GM12878 (cell line): ENCODE measurements around the gene ATP5ME. TPM values are rescaled to one million over a fixed set of nuclear protein-coding genes. Genes with fewer than 3 reads are reported as not detected.
A peak's percentile ranks its signal among the peaks of the same experiment; 100 is the strongest.
"Not testable (repeated sequence)": the region's sequence is repeated elsewhere in the genome, so short reads cannot be mapped to it uniquely, and the experiment has no call there.

Experiments used
- ATAC-seq: fragments of 200-7000 bp; cut with Tn5 transposase; 3 replicates; pipeline ENCODE4 v1.9.1; 2020; ENCODE audit warnings: mild to moderate bottlenecking, moderate library complexity
- BruUV-seq: library from RNA; stranded (reverse); fragments of 400-500 nt; replicated peaks from 2 replicates; lab custom pipeline; 2021; lab: Mats Ljungman, UMichigan
- CTCF ChIA-PET: fragments of 300-600 bp; sonication (Branson Sonifier 250); formaldehyde crosslinking; extraction: SDS; loops from one replicate; lab custom pipeline; 2021; ENCODE audit warnings: inconsistent platforms; lab: Yijun Ruan, JAX
- POLR2A ChIA-PET: fragments of 350-600 bp; formaldehyde crosslinking; extraction: SDS; loops from one replicate; lab custom pipeline; 2021; ENCODE audit warnings: inconsistent platforms; lab: Charles Lee
- RAD21 ChIA-PET: fragments of 300-600 bp; sonication (Branson Sonifier 250); formaldehyde crosslinking; loops from one replicate; lab custom pipeline; 2023; ENCODE audit warnings: antibody characterized with exemption; ENCODE audit not compliant: unreplicated experiment; lab: Charles Lee
- SMC1A ChIA-PET: fragments of 300-600 bp; sonication (Branson Sonifier 250); formaldehyde crosslinking; loops from one replicate; lab custom pipeline; 2023; ENCODE audit not compliant: unreplicated experiment, uncharacterized antibody; lab: Charles Lee
- DNase-seq: peaks from one replicate; pipeline ENCODE4 v3.0.0-alpha.2; 2011; ENCODE audit warnings: low read depth, low spot score
- FAIRE-seq: peaks from 3 replicates; lab custom pipeline; 2011; peaks lifted over from hg19 to GRCh38; lab: Jason Lieb, UNC
- H2AFZ ChIP-seq: 2 replicates; pipeline ENCODE4 v1.6.0; 2011; ENCODE audit warnings: low read depth, low read length, control low read depth; ENCODE audit not compliant: control insufficient read depth
- H3K27ac ChIP-seq: 2 replicates; pipeline ENCODE4 v1.5.1; 2011; ENCODE audit warnings: control low read depth; ENCODE audit not compliant: control insufficient read depth, insufficient read depth
- H3K27me3 ChIP-seq, 2 experiments: replicated peaks in 1 of 2; 2 replicates each; pipeline versions ENCODE4 v1.6.0 to v1.6.1; 2011; ENCODE audit warnings: low read length in 1 of 2; ENCODE audit not compliant: control insufficient read depth in 2 of 2, insufficient read depth in 2 of 2
- H3K36me3 ChIP-seq, 2 experiments: 2 replicates each; pipeline ENCODE4 v1.5.1; 2011; ENCODE audit warnings: low read length in 1 of 2; ENCODE audit not compliant: control insufficient read depth in 2 of 2, insufficient read depth in 2 of 2
- H3K4me1 ChIP-seq: 2 replicates; pipeline ENCODE4 v1.6.1; 2011; ENCODE audit warnings: mild to moderate bottlenecking, low read length, moderate library complexity, mixed read lengths; ENCODE audit not compliant: control insufficient read depth, insufficient read depth
- H3K4me2 ChIP-seq: 2 replicates; pipeline ENCODE4 v1.6.0; 2011; ENCODE audit warnings: control low read depth; ENCODE audit not compliant: control insufficient read depth, insufficient read depth
- H3K4me3 ChIP-seq: fragments of 200-600 bp; sonication (generic); 2 replicates; pipeline ENCODE4 v1.5.1; 2016
- H3K79me2 ChIP-seq: 2 replicates; pipeline ENCODE4 v1.6.0; 2011; ENCODE audit warnings: low read length; ENCODE audit not compliant: control insufficient read depth, insufficient read depth
- H3K9ac ChIP-seq: 2 replicates; pipeline ENCODE4 v1.8.0; 2011; ENCODE audit warnings: low read length, control low read depth, mixed read lengths; ENCODE audit not compliant: control insufficient read depth, insufficient read depth
- H3K9me3 ChIP-seq: replicated peaks from 3 replicates; pipeline ENCODE4 v1.5.1; 2011; ENCODE audit warnings: mild to moderate bottlenecking, low read length; ENCODE audit not compliant: control insufficient read depth, insufficient read depth
- H4K20me1 ChIP-seq: 2 replicates; pipeline ENCODE4 v1.6.0; 2011; ENCODE audit not compliant: control insufficient read depth, insufficient read depth
- ATF7 ChIP-seq: fragments of 450-650 bp; IDR thresholded peaks from 2 replicates; pipeline ENCODE4 v1.6.1; 2016; ENCODE audit warnings: low read depth, mild to moderate bottlenecking
- GATAD2B ChIP-seq: fragments of 450-650 bp; conservative IDR thresholded peaks from 2 replicates; pipeline ENCODE4 v1.6.1; 2017; ENCODE audit warnings: low read depth, mild to moderate bottlenecking, moderate library complexity
- MEF2A ChIP-seq: IDR thresholded peaks from 2 replicates; pipeline ENCODE4 v1.6.1; 2011; ENCODE audit warnings: low read depth, mild to moderate bottlenecking, low read length, moderate library complexity; ENCODE audit not compliant: insufficient read depth
- NFYB ChIP-seq: IDR thresholded peaks from 2 replicates; pipeline ENCODE4 v1.6.1; 2011; ENCODE audit warnings: low read depth, mild to moderate bottlenecking, low read length, improper control_type of control experiment, moderate library complexity; ENCODE audit not compliant: insufficient read depth
- NR2C1 ChIP-seq: fragments of 450-650 bp; IDR thresholded peaks from 2 replicates; pipeline ENCODE4 v1.6.1; 2017; ENCODE audit warnings: antibody characterized with exemption, mild to moderate bottlenecking, moderate library complexity
- RAD51 ChIP-seq: fragments of 450-650 bp; IDR thresholded peaks from 2 replicates; pipeline ENCODE4 v1.6.1; 2016; ENCODE audit warnings: moderate library complexity, mild to moderate bottlenecking, inconsistent platforms
- RELA ChIP-seq: fragments of 450-650 bp; IDR thresholded peaks from 2 replicates; pipeline ENCODE4 v1.8.0; 2014; ENCODE audit warnings: borderline replicate concordance; ENCODE audit not compliant: partially characterized antibody
- STAT3 ChIP-seq: IDR thresholded peaks from 2 replicates; pipeline ENCODE4 v1.6.1; 2011; ENCODE audit warnings: low read depth, low read length, improper control_type of control experiment
- YBX1 ChIP-seq: fragments of 450-650 bp; IDR thresholded peaks from 2 replicates; pipeline ENCODE4 v1.6.1; 2016; ENCODE audit warnings: antibody characterized with exemption
- WGBS: methylation state at CpG from one replicate; pipeline ENCODE4 v1.1.6; 2016; ENCODE audit warnings: low lambda C conversion rate; ENCODE audit not compliant: insufficient replicate concordance, insufficient coverage; ENCODE audit errors: missing lambda C conversion rate; 5-methylcytosine and 5-hydroxymethylcytosine counted together
- in situ Hi-C: fragments of 300-500 bp; cut with MboI; formaldehyde crosslinking; loops from 9 replicates; pipeline ENCODE4 v1.14.3; 2018; ENCODE audit warnings: mixed read lengths
- intact Hi-C: fragments of 100-400 bp; cut with micrococcal nuclease; formaldehyde crosslinking; loops from one replicate; pipeline ENCODE4 v1.14.2; 2022; ENCODE audit not compliant: unreplicated experiment
- polyA plus RNA-seq, 11 experiments: library from polyadenylated mRNA; depleted of rRNA in 4 of 11; unstranded in 6 of 11; stranded (reverse) in 5 of 11; fragments of >200 nt; fragmentation: Nextera tagmentation in 4 of 11; fragmentation: Illumina TruSeq in 1 of 11; extraction: Ambion mirVana in 4 of 11; extraction: Trizol in 1 of 11; gene quantifications; 1 replicate in 1 of 11; 2 replicates in 10 of 11; pipeline versions ENCODE4 v1.2.1 to v1.2.3, GENCODE V29; 2011 to 2016; ENCODE audit warnings: inconsistent platforms in 2 of 11, missing spikeins in 2 of 11, low read depth in 1 of 11
- total RNA-seq, 4 experiments: library from RNA; depleted of rRNA in 3 of 4; stranded (reverse); fragments of >200 nt in 3 of 4; fragmentation: Illumina TruSeq in 1 of 4; extraction: Trizol in 1 of 4; gene quantifications; 2 replicates each; pipeline versions ENCODE4 v1.2.1 to v1.2.3, GENCODE V29; 2013 to 2021
- TF ChIP-seq, protein P1 (sequence below): IDR thresholded peaks from 2 replicates; pipeline ENCODE4 v1.6.1; 2011; ENCODE audit warnings: low read depth, mild to moderate bottlenecking, low read length, moderate library complexity, borderline replicate concordance; ENCODE audit errors: extremely low read depth
- TF ChIP-seq, protein P2 (sequence below): fragments of 450-650 bp; IDR thresholded peaks from 2 replicates; pipeline ENCODE4 v1.6.1; 2018; ENCODE audit warnings: mild to moderate bottlenecking, low read depth, moderate library complexity; ENCODE audit not compliant: partially characterized antibody

ATP5ME gene
- total and polyA plus RNA-seq, 10 of the 15 experiments (the other 5 are each of a cell fraction or from before 2014, with no cell fraction given): 279 to 2,374 (median 509) TPM

DNA sequence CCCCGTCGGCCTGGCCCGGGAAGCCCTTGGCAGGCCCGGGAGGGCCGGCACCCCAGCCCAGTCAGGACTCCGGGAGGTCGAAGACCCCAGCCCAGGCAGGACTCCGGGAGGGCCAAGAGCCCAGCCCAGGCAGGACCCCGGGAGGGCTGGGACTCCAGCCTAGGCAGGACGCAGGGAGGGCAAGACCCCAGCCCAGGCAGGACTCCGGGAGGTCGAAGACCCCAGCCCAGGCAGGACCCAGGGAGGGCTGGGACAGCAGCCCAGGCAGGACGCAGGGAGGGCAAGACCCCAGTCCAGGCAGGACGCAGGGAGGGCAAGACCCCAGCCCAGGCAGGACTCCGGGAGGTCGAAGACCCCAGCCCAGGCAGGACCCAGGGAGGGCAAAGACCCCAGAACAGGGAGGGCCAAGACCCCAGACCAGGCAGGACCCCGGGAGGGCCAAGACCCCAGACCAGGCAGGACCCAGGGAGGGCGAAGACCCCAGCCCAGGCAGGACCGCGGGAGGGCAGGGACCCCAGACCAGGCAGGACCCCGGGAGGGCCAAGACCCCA, 32.1 kb upstream of the ATP5ME start:
- H3K36me3 ChIP-seq, H3K4me1 ChIP-seq, in situ Hi-C loops, ATAC-seq, H3K9me3 ChIP-seq, DNase-seq, POLR2A ChIA-PET, intact Hi-C loops, BruUV-seq, H3K27me3 ChIP-seq, FAIRE-seq, CTCF ChIA-PET, RAD21 ChIA-PET, SMC1A ChIA-PET, H4K20me1 ChIP-seq: not testable (repeated sequence)
- Histone ChIP-seq H3K27ac (peak overlapping the region; percentile 91), H3K79me2 (peaks cover 29% of the 10 kb centered on the region), H3K9ac (peak overlapping the region; percentile 88), H3K4me3 (peak overlapping the region; percentile 99), H3K4me2 (peak overlapping the region; percentile 62; the same call in 1 of the 2 replicates), H2AFZ (peak overlapping the region; percentile 59)
- WGBS: 4% methylated on average over 21 of the region's 21 CpGs
- 0 out of 2 replicates have a peak, but pooled peaks have one; percentile 9 for TF ChIP-seq GATAD2B

DNA sequence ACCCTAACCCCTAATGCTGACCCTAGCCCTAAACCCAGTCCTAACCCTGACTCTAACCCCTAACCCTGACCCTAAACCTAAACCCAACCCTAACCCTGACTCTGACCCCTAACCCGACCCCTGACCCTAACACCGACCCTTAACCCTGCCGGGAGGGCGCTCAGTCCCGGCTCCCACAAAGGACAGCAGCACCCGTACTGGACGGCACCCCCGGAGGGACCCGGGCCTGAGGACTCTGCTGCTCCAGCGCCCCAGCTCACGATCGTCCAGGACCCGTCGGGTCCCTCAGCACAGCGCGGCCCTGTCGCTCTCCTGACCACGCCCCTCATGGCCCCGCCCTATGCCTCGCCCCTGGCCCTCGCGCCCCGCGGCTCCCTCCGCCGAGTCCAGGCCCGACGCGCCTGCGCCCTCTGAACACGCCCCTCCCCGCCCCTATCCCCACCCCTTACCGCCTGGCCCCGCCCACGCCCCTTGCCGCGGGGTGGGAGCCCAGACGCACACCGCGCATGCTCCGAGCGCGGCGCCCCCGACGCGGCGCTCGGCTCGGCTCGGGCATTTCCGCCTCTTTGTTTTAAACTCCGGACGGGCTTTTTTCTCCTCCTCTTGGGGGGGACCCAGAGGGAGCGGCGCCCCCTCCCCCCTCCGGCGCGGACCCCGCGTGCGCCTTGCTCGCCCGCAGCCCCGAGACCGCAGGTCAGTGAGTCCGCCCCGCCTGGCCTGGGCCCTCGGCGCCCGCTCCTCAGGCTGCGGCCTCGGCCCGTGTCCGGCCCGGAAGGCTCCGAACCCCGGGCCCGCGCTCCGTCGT, 31.4 kb upstream of the ATP5ME start, which contains the start of gene PCGF3:
PCGF3 (plus strand) TSS at position 555 of the 805 bp plus-strand sequence. CDS start 27,849 bp downstream, outside the sequence.
- RAD21 ChIA-PET: no interaction called here
- Histone ChIP-seq H3K4me1 (no peaks in the 10 kb centered on the region; the same call in 1 of the 2 replicates), H3K9ac (peak within 1 kb of the TSS; percentile 88), H2AFZ (peak within 1 kb of the TSS; percentile 81), H3K4me3 (peak within 1 kb of the TSS; percentile 99), H3K27me3 (no peaks in the 10 kb centered on the region), H3K27ac (peak within 1 kb of the TSS; percentile 91), H4K20me1 (no peaks in the 10 kb centered on the region), H3K4me2 (peak within 1 kb of the TSS; percentile 86), H3K36me3 (peaks cover 1 to 2% of the 10 kb centered on the region in 2 experiments; a peak in 3 of 4 replicates), H3K79me2 (peaks cover 29% of the 10 kb centered on the region), H3K9me3 (no peaks in the 10 kb centered on the region)
- POLR2A ChIA-PET: no interaction called here
- DNase-seq (peak; percentile 68), ATAC-seq (peak; percentile 98), FAIRE-seq (peak; percentile 86)
- CTCF ChIA-PET: no interaction called here
- no TSS peak for BruUV-seq
- 1% methylated on average over 48 of the region's 82 CpGs for WGBS
- intact Hi-C loops (no loop called here), in situ Hi-C loops (no loop called here)
- SMC1A ChIA-PET: no interaction called here
- TF ChIP-seq MEF2A: no peak
- peak; percentile 93 for TF ChIP-seq NR2C1
- TF ChIP-seq, protein P1, sequence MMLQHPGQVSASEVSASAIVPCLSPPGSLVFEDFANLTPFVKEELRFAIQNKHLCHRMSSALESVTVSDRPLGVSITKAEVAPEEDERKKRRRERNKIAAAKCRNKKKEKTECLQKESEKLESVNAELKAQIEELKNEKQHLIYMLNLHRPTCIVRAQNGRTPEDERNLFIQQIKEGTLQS: no peak
- TF ChIP-seq RAD51: no peak
- TF ChIP-seq, protein P2, sequence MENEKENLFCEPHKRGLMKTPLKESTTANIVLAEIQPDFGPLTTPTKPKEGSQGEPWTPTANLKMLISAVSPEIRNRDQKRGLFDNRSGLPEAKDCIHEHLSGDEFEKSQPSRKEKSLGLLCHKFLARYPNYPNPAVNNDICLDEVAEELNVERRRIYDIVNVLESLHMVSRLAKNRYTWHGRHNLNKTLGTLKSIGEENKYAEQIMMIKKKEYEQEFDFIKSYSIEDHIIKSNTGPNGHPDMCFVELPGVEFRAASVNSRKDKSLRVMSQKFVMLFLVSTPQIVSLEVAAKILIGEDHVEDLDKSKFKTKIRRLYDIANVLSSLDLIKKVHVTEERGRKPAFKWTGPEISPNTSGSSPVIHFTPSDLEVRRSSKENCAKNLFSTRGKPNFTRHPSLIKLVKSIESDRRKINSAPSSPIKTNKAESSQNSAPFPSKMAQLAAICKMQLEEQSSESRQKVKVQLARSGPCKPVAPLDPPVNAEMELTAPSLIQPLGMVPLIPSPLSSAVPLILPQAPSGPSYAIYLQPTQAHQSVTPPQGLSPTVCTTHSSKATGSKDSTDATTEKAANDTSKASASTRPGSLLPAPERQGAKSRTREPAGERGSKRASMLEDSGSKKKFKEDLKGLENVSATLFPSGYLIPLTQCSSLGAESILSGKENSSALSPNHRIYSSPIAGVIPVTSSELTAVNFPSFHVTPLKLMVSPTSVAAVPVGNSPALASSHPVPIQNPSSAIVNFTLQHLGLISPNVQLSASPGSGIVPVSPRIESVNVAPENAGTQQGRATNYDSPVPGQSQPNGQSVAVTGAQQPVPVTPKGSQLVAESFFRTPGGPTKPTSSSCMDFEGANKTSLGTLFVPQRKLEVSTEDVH: no peak
- TF ChIP-seq RELA: no peak
- TF ChIP-seq ATF7: no peak
- TF ChIP-seq NFYB: no peak
- no peak for TF ChIP-seq STAT3
- no peak for TF ChIP-seq YBX1
